Cerebellar nuclear complex (tissue), 1 donor: ENCODE results near the gene CLEC3B.
"Not testable (repeated sequence)": the region's sequence is repeated elsewhere in the genome, so short reads cannot be mapped to it uniquely, and the experiment has no call there.

Experiments
- DNase-seq, 2 experiments: peaks; one replicate each; lab custom pipeline; 2025; lab: John Stamatoyannopoulos, UW

CLEC3B gene, protein sequence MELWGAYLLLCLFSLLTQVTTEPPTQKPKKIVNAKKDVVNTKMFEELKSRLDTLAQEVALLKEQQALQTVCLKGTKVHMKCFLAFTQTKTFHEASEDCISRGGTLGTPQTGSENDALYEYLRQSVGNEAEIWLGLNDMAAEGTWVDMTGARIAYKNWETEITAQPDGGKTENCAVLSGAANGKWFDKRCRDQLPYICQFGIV

DNA sequence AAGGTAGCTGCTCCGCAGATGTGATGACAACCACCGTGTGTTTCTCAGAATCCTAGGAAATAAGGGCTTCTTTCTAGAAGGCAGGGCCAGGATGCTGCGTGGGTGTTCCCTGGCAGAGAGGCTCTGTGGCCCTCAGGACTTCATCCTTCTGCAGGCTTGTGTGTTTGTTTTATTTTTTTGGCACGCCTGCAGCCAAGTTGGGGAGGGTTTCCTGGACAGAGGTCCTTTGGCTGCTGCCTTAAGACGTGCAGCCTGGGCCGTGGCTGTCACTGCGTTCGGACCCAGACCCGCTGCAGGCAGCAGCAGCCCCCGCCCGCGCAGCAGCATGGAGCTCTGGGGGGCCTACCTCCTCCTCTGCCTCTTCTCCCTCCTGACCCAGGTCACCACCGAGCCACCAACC is at the start of gene CLEC3B:
Gene CLEC3B (plus strand): TSS at position 266 of the 400 bp plus-strand sequence. CDS start 60 bp downstream, at position 326.
- no peak for DNase-seq

DNA sequence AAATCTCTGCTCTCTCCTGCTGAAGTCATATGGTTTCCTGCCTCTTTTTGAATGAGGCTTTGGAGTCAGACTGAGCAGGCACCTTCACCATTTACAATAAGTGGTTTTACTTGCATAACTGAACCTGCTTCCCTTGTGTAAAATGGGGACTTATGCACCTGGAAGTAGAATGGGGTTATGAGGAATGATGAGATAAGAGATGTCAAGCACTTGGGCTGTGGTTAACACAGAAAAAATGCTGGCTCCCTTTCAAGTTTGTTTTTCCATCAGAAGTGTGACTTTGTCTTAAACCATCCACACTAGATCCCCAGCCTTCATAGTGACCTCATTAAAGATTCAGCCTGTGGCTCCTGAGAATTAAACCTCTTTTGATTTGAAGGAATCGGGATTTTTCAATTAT is 44.9 kb upstream of the CLEC3B start:
- DNase-seq = no peak

DNA sequence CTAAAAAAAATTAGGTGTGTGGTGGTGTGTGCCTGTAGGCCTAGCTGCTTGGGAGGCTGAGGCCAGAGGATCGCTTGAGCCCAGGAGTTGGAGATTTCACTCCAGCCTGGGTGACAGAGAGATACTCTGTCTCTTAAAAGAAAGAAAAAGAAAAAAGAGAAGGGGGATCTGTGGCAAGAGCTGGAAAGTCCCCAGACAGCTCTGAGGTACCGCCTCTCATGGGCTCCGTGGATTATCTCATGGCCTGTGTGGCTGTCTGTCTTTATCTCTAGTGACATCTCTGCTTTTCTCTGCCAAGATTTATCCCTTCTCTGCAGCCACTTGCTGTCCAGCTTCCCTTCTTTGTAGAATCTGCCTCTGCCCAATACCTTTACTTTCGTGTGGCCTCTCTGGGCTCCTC is 44.4 kb upstream of the CLEC3B start:
- no peak for DNase-seq

DNA sequence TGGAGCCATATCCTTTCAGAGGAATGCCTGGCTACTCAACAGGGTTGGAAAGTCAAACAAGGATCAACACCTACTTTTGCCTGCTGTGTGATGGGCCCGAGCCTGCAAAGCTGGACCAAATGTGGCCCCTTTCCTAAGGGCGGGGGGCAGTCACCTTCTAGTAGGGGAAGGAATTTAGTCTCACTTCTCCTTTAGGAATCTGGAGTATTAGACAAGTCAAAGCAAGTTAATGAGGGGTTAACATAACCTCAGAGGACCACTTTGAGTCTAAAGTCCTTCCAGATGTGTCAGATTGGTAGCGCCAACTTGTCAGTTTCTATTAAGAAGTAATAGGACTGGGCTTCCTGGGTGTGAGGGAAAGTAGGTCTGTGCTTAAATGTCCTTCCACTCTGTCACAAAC is 43.3 kb upstream of the CLEC3B start:
- no peak for DNase-seq

DNA sequence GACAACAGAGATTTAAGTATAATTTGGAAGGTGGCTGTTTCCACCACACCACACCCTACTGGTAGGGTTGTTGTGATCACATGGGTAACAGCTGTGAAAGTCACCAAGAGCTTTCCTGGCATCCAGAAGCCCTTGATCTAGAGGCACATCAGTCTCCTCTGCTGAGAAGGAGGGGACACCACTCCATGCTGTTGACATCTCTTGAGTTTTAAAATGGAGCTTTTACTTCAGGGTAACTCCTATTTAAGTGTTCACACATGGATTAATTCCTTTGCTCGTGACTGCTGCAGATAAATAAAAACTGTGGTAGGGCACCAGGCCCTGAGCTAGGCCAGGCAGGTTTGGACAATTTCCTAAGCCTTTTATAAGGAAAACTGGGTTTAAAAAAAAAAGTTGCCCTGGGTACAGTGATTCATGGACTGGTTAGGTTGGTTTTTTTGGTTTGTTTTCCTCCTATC is 42.6 kb upstream of the CLEC3B start:
- DNase-seq = no peak

DNA sequence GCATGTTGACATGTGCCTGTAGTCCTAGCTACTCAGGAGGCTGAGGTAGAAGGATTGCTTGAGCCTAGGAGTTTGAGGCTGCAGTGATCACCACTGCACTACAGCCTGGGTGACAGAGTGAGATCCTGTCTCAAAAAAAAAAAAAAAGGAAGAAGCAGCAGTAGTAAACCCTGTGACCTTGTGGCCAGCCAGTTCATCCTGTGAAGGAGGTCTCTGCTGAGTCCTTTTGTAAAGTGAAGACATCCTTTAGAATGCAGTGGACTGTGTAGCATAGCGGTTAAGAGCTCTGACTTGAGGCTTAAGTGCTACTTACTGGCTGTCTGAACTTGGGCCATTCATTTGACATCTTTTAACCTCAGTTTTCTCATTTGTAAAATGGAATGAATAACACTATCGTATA is 41.8 kb upstream of the CLEC3B start:
- DNase-seq = no peak

DNA sequence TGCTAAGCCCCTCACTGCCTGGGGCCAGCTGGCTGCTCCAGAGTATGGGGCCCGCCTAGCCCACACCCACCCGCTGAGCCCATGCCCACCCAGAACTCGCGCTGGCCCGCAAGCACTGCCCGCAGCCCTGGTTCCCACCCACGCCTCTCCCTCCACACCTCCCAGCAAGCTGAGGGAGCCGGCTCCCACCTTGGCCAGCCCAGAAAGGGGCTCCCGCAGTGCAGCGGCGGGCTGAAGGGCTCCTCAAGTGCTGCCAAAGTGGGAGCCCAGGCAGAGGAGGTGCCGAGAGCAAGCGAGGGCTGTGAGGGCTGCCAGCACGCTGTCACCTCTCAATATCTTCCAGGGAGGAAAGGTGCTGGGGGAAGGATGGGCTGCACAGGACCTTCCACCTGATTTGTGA is 39.8 kb upstream of the CLEC3B start:
- DNase-seq = not testable (repeated sequence)

DNA sequence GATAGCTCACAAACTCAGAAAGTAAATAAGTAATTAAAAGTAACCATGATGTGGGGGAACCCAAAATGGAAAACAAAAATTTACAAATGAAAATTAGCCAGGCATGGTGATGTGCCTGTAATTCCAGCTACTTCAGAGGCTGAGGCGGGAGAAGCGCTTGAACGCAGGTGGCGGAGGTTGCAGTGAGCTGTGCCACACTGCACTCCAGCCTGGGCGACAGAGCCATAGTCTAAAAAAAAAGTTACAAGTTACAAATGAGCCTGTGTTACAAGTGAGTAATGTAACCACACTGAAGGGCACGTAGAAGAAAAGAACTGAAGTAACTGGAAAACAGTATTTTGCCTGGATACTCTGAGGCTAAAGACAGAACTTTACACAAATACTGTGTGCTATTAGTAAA is 38.8 kb upstream of the CLEC3B start:
- DNase-seq = no peak

DNA sequence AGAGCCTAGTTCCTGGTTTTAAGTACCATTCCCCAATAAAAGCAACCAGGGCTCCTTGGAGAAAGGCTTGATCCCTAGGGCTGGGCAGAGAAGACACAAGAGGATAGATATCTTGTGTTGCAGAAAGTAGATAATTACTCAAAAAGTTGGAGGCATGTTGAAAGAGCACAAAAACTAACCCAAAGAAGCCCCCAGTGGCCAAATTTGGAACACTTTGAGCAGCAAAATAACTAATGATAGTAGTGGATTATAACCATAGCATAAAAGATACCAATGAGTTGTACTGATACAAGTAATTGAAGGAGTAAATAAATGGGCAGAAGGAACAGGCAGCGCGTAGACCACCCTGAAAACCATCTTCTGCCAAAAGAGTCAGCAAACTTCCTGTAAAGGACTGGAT is 38.0 kb upstream of the CLEC3B start:
- no peak for DNase-seq

DNA sequence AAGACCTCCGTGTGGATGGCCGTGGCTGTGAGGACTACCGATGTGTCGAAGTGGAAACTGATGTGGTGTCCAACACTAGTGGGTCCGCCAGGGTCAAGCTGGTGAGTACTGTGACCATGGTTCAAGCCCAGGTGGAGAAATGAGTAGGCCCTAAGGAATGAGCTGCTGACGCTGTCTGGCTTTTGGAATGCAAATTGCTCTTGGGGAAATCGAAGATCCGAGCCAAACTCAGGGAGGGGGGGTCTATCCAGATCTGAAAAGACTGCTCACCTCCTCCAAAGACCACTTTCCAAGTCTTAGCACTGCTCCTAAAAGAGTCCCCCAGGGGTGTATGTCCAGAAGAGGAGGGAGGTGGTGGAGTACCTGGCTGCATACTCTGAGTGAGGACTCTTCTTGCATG is 37.0 kb upstream of the CLEC3B start:
- DNase-seq = no peak

DNA sequence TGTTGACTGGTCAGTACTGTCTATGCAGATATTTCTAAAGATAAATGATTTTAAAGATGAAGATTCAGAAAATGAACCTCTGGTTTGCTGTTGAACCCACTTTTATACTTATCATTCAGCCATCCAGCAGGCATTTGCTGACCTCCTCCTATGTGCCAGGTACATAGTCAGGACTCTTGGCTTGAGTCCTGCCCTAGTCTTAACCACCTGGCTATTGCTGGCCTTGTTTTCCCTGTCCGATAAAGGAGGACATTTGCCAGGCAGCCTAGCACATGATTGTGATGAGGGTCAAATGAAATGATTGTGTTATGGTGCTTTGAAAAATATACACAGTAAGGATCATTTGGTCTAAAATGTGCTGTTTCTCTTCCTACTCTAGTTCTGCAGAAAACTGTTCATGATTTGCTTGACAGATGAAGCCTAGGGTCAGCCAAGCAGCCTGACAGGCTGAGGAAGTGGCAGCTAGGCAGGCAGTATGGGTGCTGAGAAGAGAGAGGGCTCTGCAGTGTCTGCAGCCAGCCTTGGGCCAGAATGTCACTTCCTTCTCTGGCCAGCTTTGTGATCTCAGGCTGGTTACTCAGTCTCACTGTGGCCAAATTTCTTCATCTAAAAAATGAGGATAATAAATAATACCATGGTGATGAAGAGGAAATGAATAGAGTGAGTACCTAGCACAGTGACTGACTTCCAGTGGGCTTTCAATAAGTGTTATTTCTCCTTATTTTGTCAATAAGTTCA is 36.3 kb upstream of the CLEC3B start:
- peak; percentile 62 to 78 for DNase-seq

DNA sequence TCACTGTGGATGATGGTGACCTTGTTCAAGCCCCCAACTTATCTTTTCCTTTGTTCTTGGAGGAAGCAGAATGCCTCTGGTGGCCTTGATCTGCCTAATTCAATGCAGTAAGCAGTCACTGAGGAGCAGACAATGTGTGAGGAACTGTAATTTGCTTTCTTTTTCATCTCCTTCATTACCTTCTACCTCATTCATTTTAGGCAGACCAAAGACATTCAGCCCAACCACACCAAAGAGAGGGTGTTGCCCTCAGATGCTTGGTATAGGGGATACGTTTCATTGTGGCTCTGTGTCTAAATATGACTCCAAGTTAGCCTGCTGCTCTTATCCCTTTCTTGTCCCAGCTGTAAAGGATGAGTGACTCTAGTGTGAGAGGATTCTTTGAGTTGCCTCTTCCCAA is 34.8 kb upstream of the CLEC3B start:
- no peak for DNase-seq

DNA sequence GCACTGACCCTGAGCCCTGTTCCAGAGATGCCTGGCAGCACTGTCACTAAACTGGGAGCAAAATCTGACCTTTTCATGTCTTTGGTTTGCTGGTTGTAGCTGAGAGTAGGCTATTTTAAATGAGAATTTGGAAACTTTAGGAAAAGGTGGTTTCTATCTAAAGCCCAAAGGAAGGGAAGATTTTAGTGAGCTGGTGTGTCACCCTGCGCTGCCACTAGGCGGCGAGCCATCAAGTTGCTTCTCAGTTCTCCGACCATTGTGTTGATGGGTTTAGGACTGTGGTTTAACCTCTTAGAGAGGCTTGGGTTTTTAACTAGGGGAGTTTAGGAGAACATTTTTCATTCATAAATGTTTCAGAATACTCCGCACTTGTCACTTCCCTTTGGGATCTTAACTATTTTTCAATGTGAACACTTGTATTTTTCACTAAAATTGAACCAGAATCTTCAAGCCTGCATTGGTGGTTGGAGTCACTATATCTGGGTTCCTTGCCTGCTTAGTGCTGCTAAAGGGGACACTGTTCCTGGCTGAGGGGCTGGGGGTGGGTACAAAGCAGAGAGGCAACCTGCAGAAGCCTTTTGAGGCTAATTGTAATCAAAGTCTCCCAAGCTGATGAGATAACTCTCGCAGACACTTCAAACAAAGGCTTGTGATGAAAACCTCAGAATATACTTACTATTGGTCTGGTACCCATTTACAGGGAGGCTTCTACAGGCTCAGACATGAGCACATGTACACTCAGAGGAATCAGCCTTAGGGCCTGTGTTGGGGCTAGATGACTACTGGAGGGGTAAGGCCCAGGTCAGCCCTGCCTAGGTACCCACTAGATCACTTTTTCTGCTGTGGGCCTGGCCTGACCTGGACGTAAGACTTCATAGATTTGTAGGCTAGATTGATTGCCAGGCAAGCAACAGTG is 33.3 kb upstream of the CLEC3B start:
- no peak for DNase-seq

DNA sequence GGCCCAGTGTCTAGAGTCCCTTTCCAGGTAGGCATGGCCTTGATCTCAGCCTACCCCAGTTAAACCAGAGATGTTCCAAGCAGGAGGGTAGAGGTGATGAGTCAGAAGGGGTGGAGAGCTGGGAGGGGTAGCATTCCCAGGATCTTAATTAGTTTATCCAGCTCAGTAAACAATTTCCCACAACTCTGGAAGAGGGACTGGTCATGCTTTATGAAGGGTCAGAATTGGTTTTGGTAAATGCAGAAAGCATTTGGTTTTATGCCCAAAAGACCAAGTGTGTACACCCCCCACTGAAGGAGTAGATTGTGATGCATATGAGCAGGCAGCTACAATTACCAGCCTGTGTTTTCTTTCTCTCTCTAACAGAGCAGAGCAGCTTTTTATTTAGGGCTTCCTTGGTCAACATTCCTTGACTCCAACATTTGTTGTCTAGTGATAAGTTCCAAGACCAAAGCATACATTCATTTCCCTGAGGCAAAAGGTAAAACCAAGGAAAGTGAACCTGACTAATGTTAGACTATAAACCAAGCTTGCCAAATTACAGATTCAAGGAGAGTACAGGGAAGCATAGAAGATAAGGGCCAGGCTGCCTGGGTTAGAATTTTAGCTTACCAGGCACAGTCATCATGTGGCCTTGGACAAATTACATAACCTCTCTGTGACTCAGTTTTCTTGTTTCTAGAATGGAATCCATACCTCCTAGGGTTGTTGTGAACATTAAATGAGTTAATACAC is 32.5 kb upstream of the CLEC3B start:
- no peak for DNase-seq

DNA sequence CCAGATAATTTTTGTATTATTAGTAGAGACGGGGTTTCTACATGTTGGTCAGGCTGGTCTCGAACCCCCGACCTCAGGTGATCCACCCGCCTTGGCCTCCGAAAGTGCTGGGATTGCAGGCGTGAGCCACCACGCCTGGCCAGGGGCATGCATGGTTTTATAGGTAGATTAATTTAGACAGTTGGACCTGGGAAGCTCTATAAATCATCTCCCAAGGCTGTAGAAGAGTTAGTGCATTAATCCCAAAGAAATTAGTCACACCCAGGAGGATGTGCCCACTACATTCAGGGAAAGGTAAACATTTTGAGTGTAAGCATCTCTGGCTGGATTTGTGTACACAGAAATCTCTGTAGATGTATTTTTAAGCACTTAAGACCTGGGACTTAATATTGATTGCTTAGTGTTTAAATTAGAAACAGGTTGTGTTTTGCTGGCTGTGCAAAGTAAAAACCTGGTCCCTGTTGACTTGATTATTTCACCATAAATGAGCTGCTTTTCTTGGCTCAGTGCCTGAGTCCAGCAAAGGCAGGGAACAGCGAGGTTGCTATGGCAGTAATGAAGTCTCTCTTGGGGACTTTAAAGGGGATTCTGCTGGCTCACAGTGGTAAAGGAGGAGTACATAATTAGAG is 30.8 kb upstream of the CLEC3B start:
- DNase-seq = no peak

DNA sequence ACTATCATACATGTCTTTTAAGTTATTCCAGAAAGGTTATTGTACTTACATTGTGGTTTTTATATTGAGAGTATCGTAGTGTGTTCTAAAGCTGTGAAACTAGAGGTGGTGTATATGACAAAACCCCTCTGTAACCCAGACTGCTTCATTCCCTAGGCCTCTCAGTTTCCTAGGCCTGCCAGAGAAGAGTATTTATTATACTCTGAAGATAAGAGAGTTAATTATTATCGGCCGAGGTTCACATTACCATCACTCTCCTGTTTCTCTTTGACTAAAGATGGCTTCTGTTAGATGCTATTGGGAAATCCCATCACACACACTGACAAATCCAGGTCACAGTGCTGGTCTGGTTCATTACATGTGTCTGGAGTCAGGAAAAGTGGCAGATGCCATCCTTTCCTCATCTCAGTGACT is 29.5 kb upstream of the CLEC3B start:
- no peak for DNase-seq

DNA sequence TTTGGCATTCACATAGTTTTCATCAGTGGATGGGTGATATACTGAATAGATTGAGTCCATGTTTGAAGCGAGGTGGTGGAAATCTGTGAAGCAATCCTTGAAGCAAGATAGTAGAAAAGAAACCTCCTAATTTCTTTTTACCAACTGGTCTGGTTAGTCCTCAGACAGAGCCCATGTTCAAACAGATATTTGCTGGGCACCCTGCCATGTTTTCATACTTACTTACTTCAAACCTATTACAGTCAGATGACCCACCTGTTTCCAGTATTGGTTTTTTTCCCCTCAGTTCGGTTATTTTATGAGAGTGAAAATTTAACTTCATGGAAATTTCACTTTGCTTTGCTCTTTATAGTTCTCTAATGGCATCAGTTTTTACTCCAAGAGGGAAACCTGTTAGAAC is 26.3 kb upstream of the CLEC3B start:
- no peak for DNase-seq

DNA sequence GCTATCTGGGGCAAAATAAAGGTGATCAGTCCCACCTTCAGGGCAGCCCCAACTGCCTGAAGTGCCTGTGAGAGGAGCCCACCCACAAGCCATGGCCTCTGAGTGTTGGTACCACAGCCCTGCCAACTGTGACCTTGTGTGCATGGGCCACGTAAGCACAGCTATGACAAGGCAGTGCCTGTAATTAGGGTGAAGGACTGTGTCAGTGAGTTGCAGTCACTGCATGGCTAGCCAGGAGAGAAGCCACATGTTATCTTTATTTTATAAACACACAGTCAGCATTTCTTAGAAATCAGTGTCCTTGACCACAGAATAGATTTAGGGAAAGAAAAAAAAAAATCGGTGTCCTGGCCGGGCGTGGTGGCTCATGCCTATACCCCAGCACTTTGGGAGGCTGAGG is 25.3 kb upstream of the CLEC3B start:
- DNase-seq = no peak

DNA sequence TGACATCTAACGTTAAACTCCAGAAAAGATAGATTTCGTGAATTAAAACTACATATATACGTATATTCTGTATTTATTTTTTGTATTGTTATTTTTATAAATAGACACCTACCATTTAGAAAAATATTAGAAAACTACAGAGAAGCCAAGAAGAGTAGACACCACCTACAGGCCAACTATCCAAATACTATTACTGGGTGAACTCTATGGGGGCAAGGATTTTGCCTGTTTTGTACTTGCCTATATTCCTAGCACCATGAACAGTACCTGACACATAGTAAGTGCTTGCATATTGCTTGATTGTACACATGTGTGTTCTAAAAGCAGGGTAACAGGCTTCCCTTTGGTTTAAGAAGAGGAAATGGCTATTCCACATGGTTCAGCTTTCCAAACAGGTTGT is 24.4 kb upstream of the CLEC3B start:
- DNase-seq = no peak

DNA sequence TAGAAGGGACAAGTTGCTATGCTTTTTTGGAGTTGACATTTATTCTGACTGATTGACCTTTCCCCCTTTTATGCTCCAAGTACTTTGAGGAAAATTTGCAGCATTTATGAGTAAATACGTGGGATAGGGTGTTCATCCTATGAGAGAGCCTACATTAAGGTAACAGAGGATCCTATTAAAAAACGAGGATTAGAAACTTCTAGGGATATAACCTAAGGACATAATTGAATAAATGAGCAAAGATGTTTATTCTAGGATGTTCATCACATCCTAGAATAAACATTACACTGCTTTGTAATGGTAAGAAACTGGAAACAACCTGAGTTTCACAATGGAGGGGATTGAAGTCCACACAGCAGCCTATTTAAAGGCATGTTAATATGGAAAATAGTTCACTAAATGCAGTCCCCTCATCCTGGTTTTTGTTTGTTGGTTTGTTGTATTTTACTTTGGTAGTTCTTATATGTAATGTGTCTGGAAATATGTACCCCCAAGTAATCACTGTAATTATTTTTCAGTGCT is 23.9 kb upstream of the CLEC3B start:
- no peak for DNase-seq

DNA sequence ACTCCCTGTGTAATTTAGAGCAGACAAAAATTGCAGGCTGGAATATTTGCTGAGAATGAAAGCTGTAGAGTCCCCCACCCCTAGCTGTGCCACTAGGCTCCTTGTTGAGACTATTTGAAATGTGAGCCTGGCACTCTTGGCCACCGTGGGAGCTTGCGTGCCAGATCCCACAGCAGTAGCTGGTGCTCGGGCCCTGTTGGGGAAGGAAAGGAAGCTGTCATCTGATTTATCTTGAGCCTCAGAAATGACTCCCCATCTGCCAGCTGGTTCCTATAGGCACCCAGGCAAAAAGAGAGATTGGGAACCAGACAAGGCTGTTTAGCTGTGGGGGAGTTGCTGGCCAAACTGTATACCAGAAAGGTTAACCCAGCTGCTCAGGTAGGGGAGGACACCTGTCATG is 23.4 kb upstream of the CLEC3B start:
- no peak for DNase-seq
